Measurements from ENCODE around the gene CCDC142. TPM values are rescaled to one million over a fixed set of nuclear protein-coding genes. Genes with fewer than 3 reads are reported as not detected.

CCDC142 gene
- total RNA-seq, 4 donors from 2014 or later = 7.3 to 41.6 (median 13.7) TPM

- H3K9me3 ChIP-seq = no peaks in the 10 kb centered on the region
- peak overlapping the region in 1 of 2 donors; percentile 8 for H3K4me3 ChIP-seq
- H3K27me3 ChIP-seq = peaks cover 97% of the 10 kb centered on the region
- no peak overlapping the region for H3K27ac ChIP-seq
- H3K36me3 ChIP-seq = no peaks in the 10 kb centered on the region
- no peak for TF ChIP-seq EP300 (IDR thresholded peaks at IDR 0.05)
- TF ChIP-seq POLR2AphosphoS5 (IDR thresholded peaks at IDR 0.05) = peak; percentile 75
- H3K4me1 ChIP-seq = peaks cover 0 to 38% (median 29%) of the 10 kb centered on the region in 3 donors
- no peak for ATAC-seq
- 0 to 6% methylated on average over 2 to 30 of the region's 52 CpGs for WGBS, 2 donors (ENCODE audit: low coverage in 1 of 2)
Observed at GRCh38 chr2:74513605-74514367, 31.0 kb upstream of the CCDC142 start.

DNA sequence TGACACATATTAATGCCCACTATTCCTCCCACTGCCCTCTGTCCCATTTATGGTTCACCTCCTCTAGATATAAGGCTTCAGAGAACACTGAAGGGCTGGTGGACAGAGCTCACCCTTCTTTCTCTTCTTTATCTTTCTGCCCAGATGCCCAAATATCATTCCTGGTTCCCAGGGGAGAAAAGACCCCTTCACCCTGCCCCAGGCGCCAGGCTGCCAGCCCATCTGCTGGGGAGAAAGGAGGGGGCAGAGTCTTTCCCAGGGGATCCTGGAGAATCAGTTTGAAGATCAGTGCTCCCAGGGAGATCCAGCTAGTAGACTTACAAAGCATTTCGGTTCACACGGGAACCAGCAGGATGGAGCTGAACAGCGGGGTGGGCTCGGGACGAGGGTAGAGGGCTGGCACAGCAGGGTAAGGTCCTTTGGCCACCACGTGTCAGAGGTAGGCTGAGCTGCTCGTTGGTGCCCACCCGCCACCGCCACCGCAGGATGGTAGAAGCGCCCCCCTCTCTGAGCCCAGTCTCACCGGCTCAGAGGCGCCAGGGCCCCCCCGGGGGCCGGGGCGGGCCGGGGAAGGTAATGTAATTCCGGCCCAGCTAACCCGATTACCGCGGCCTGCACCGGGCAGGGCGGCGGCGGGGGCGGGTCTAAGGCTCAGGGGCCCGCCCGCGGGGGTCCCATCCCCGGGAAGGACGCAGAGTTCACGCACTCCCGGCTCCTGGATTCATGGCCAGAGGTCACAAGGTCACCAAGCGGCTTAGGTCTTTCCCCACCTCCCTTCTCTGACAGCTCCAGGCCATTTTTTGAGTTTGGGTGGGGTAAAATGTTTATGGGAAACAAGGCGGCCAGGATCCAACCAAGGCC is 30.2 kb upstream of the CCDC142 start:
- no peak for TF ChIP-seq POLR2AphosphoS5 (IDR thresholded peaks at IDR 0.05)
- TF ChIP-seq POLR2A (IDR thresholded peaks at IDR 0.05) = no peak
- TF ChIP-seq EP300 (IDR thresholded peaks at IDR 0.05) = no peak
- TF ChIP-seq, protein P1, sequence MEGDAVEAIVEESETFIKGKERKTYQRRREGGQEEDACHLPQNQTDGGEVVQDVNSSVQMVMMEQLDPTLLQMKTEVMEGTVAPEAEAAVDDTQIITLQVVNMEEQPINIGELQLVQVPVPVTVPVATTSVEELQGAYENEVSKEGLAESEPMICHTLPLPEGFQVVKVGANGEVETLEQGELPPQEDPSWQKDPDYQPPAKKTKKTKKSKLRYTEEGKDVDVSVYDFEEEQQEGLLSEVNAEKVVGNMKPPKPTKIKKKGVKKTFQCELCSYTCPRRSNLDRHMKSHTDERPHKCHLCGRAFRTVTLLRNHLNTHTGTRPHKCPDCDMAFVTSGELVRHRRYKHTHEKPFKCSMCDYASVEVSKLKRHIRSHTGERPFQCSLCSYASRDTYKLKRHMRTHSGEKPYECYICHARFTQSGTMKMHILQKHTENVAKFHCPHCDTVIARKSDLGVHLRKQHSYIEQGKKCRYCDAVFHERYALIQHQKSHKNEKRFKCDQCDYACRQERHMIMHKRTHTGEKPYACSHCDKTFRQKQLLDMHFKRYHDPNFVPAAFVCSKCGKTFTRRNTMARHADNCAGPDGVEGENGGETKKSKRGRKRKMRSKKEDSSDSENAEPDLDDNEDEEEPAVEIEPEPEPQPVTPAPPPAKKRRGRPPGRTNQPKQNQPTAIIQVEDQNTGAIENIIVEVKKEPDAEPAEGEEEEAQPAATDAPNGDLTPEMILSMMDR (IDR thresholded peaks at IDR 0.05) = no peak
- Histone ChIP-seq H3K27me3 (peaks cover 89% of the 10 kb centered on the region), H3K9me3 (no peaks in the 10 kb centered on the region), H3K27ac (no peak overlapping the region), H3K4me1 (peaks cover 0 to 43% (median 29%) of the 10 kb centered on the region in 3 donors), H3K4me3 (no peak overlapping the region), H3K36me3 (no peaks in the 10 kb centered on the region)
- WGBS, 2 donors (ENCODE audit: low coverage in 1 of 2) = no CpG with 5 or more reads among the region's 36 CpGs
- ATAC-seq = no peak

GRCh38 chr2:74511104-74511989 is 28.5 kb upstream of the CCDC142 start:
- no peak for ATAC-seq
- WGBS, 2 donors (ENCODE audit: low coverage in 1 of 2) = 33 to 35% methylated on average over 3 to 6 of the region's 11 CpGs
- peaks cover 76% of the 10 kb centered on the region for H3K27me3 ChIP-seq

GRCh38 chr2:74510272-74510671 is 27.5 kb upstream of the CCDC142 start:
- H3K9me3 ChIP-seq = no peaks in the 10 kb centered on the region
- peaks cover 0 to 50% (median 30%) of the 10 kb centered on the region in 3 donors for H3K4me1 ChIP-seq
- no peak for ATAC-seq
- no peak overlapping the region for H3K4me3 ChIP-seq
- WGBS, 2 donors (ENCODE audit: low coverage in 1 of 2) = 64 to 80% methylated on average over 1 to 4 of the region's 4 CpGs
- TF ChIP-seq, protein P1 (IDR thresholded peaks at IDR 0.05) = no peak
- no peak for TF ChIP-seq EP300 (IDR thresholded peaks at IDR 0.05)
- no peak for TF ChIP-seq POLR2AphosphoS5 (IDR thresholded peaks at IDR 0.05)
- no peak for TF ChIP-seq POLR2A (IDR thresholded peaks at IDR 0.05)
- H3K27me3 ChIP-seq = peaks cover 76% of the 10 kb centered on the region
- peaks cover 0 to 11% of the 10 kb centered on the region in 2 donors for H3K36me3 ChIP-seq
- H3K27ac ChIP-seq = no peak overlapping the region

More at GRCh38 chr2:74511104-74511989, 28.5 kb upstream of the CCDC142 start:
- Histone ChIP-seq H3K4me1 (peaks cover 0 to 50% (median 30%) of the 10 kb centered on the region in 3 donors), H3K4me3 (no peak overlapping the region), H3K9me3 (no peaks in the 10 kb centered on the region), H3K36me3 (peaks cover 0 to under 1% of the 10 kb centered on the region in 2 donors), H3K27ac (no peak overlapping the region)
- TF ChIP-seq, protein P1 (IDR thresholded peaks at IDR 0.05) = no peak
- no peak for TF ChIP-seq POLR2AphosphoS5 (IDR thresholded peaks at IDR 0.05)
- TF ChIP-seq EP300 (IDR thresholded peaks at IDR 0.05) = no peak
- no peak for TF ChIP-seq POLR2A (IDR thresholded peaks at IDR 0.05)
